Stimulated activated naive CD8-positive, alpha-beta T cell treated with anti-CD3 and anti-CD28 coated beads, Interleukin-15, amount 100 ng/mL, for 72 hours (primary cell): ENCODE results near the gene FARP1.

Experiments
- ATAC-seq: fragments of 150-1000 bp; cut with Tn5 transposase; 2 replicates; pipeline ENCODE4 v1.10.0; 2021; ENCODE audit warnings: mild to moderate bottlenecking, moderate library complexity
- DNase-seq, 2 donors: peaks; one replicate each; pipeline ENCODE4 v3.0.0; 2021 to 2022
- H3K27ac Mint-ChIP-seq, 2 donors: one replicate each; pipeline ENCODE4 v1.8.0; 2022; ENCODE audit warnings: mild to moderate bottlenecking in 2 of 2, mixed read lengths in 2 of 2, moderate library complexity in 2 of 2
- H3K27me3 Mint-ChIP-seq: one replicate; pipeline ENCODE4 v1.8.0; 2022; ENCODE audit warnings: mixed read lengths
- H3K4me1 Mint-ChIP-seq: one replicate; pipeline ENCODE4 v1.8.0; 2022; ENCODE audit warnings: mild to moderate bottlenecking, mixed read lengths
- H3K4me3 Mint-ChIP-seq, 2 donors: one replicate each; pipeline ENCODE4 v1.8.0; 2022; ENCODE audit warnings: mild to moderate bottlenecking in 2 of 2, mixed read lengths in 2 of 2, moderate library complexity in 1 of 2
- H3K9me3 Mint-ChIP-seq, 2 donors: one replicate each; pipeline ENCODE4 v1.8.0; 2022; ENCODE audit warnings: mixed read lengths in 2 of 2

FARP1 gene

GRCh38 chr13:98111168-98112098, 31.5 kb upstream of the FARP1 start:
- Mint-ChIP-seq H3K9me3 (peaks cover 0 to 2% of the 10 kb centered on the region in 2 donors), H3K4me1 (no peaks in the 10 kb centered on the region), H3K27ac (no peak overlapping the region), H3K27me3 (peaks cover 8% of the 10 kb centered on the region), H3K4me3 (no peak overlapping the region)
- no peak for ATAC-seq
- DNase-seq = no peak

DNA sequence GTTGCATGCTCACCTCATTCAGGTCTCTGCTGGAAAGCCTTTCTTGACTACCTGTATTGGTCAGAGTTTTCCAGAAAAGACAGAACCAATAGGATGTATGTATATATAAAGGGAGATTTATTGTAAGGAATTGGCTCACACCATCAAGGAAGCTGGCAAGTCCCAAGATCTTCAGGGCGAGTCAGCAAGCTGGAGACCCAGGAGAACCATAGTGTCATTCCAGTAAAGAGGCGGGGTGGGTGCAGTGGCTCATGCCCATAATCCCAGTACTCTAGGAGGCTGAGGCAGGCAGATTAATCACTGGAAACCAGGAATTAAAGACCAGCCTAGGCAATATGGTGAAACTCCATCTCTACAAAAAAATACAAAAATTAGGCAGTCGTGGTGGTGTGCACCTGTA, 30.4 kb upstream of the FARP1 start:
- H3K27me3 Mint-ChIP-seq = peaks cover 8% of the 10 kb centered on the region
- peak overlapping the region in 1 of 2 donors; percentile 75 for H3K27ac Mint-ChIP-seq
- no peaks in the 10 kb centered on the region for H3K9me3 Mint-ChIP-seq
- ATAC-seq (no peak), DNase-seq (no peak)
- no peaks in the 10 kb centered on the region for H3K4me1 Mint-ChIP-seq
- no peak overlapping the region for H3K4me3 Mint-ChIP-seq

DNA sequence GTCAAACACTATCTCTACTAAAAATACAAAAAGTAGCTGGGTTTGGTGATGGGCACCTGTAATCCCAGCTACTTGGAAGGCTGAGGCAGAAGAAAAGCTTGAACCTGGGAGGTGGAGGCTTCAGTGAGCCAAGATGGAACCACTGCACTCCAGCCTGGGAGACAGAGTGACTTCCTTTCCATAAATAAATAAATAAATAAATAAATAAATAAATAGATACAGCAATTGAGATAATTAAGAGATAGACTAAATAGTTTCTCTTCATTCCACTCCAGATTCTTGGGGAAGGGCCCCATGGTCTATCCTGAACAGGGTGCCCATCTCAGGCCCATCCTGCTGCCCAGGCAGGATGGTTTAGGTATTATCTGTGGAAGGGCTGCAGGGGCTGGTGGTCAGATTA, 24.0 kb upstream of the FARP1 start:
- DNase-seq (no peak), ATAC-seq (no peak)
- H3K4me3 Mint-ChIP-seq = no peak overlapping the region
- H3K27ac Mint-ChIP-seq = no peak overlapping the region
- H3K27me3 Mint-ChIP-seq = no peaks in the 10 kb centered on the region
- peaks cover 3 to 11% of the 10 kb centered on the region in 2 donors for H3K9me3 Mint-ChIP-seq
- H3K4me1 Mint-ChIP-seq = no peaks in the 10 kb centered on the region

DNA sequence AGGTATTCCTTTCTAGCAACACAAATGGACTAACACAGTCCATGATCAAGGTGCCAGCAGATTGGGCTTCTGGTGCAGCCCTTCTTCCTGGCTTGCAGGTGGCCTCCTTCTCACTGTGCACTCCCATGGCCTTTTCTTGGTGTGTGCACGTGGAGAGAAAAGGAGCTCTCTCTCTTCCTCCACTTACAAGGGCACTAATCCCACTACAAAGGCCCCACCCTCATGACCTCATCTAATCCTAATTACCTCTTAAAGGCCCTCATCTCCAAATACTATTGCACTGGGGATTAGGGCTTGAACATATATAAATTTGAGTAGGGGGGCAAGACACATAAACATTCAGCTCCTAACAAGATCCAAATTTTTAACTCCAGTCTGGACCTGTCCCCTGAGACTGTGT, 19.7 kb upstream of the FARP1 start:
- Mint-ChIP-seq H3K27me3 (peaks cover 8% of the 10 kb centered on the region), H3K27ac (no peak overlapping the region), H3K4me3 (no peak overlapping the region), H3K9me3 (peaks cover 12 to 21% of the 10 kb centered on the region in 2 donors), H3K4me1 (no peaks in the 10 kb centered on the region)
- DNase-seq = no peak
- ATAC-seq = no peak

DNA sequence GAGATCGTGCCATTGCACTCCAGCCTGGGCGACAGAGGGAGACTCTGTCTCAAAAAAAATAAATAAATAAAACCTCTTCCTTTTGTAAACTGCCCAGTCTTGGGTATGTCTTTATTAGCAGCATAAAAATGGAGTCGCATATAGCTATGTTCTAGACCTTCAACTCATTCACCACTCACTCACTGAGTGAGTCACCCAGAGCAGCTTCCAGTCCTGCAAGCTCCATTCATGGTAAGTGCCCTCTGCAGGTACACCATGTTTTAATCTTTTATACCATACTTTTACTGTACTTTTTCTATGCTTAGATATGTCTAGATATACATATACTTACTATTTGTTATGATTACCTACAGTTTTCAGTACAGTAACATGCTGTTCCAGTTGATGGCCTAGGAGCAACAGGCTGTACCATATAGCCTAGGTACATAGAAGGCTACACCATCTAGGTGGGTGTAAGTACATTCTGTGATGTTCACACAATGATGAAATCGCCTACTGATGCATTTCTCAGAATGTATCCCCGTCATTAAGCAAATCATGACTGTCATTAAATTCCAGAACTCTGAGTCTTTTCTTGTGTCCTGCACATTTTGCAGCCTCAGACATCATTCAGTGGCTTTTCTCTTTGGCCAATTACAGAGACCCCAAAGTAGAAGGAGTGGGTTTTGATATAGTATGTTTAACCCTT, 13.7 kb upstream of the FARP1 start:
- ATAC-seq (no peak), DNase-seq (no peak)
- Mint-ChIP-seq H3K4me3 (no peak overlapping the region), H3K4me1 (no peaks in the 10 kb centered on the region), H3K9me3 (peaks cover 16 to 17% of the 10 kb centered on the region in 2 donors), H3K27ac (no peak overlapping the region), H3K27me3 (peaks cover 32% of the 10 kb centered on the region)

DNA sequence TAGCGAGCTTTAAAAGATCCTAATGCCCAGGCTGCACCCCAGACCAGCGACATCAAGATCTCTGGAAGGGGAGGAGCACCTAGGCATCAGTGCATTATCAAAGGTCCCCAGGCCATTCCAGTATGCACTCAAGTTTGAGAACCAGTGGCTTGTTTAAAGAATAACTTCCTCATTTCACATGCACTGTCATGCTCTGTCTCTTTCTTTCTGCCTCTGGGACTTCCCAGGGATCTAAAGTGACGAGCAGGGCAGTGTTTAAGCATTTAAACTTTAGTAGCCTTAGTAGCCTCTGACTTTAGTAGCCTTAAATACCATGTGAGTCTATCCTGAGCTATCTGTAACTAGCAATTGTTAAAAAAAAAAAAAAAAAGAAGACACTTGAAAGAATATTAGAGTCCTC, 8.9 kb upstream of the FARP1 start:
- H3K27ac Mint-ChIP-seq = no peak overlapping the region
- H3K9me3 Mint-ChIP-seq = peaks cover 1 to 3% of the 10 kb centered on the region in 2 donors
- H3K27me3 Mint-ChIP-seq = peaks cover 41% of the 10 kb centered on the region
- no peak for DNase-seq
- H3K4me1 Mint-ChIP-seq = no peaks in the 10 kb centered on the region
- ATAC-seq = no peak
- no peak overlapping the region for H3K4me3 Mint-ChIP-seq

DNA sequence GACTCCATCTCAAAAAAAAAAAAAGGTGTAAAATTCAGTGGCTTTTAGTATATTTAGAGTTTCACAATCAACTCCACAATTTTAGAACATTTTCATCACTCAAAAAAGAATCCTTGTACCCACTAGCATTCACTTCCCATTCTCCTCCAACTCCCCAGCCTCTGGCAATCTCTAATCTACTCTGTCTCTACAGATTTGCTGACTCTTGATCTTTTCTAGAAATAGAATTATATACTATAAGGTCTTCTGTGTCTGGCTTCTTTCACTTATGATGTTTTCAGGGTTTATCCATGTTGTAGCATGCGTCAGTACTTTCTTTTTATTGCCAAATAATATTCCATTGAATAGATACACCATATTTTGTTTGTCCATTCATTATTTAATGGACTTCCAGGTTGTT, 8.0 kb upstream of the FARP1 start:
- no peaks in the 10 kb centered on the region for H3K9me3 Mint-ChIP-seq
- ATAC-seq (no peak), DNase-seq (no peak)
- H3K27me3 Mint-ChIP-seq = peaks cover 50% of the 10 kb centered on the region
- H3K27ac Mint-ChIP-seq = peak overlapping the region in 1 of 2 donors; percentile 54
- H3K4me1 Mint-ChIP-seq = no peaks in the 10 kb centered on the region
- H3K4me3 Mint-ChIP-seq = no peak overlapping the region

GRCh38 chr13:98141091-98141490, 1.8 kb upstream of the FARP1 start:
- Mint-ChIP-seq H3K27ac (peak overlapping the region in 1 of 2 donors; percentile 34), H3K4me1 (peaks cover 18% of the 10 kb centered on the region), H3K9me3 (no peaks in the 10 kb centered on the region), H3K27me3 (peaks cover 77% of the 10 kb centered on the region), H3K4me3 (no peak overlapping the region)
- DNase-seq (no peak), ATAC-seq (no peak)

GRCh38 chr13:98141509-98142379, 1.1 kb upstream of the FARP1 start:
- Mint-ChIP-seq H3K4me1 (peaks cover 18% of the 10 kb centered on the region), H3K9me3 (no peaks in the 10 kb centered on the region), H3K27ac (no peak overlapping the region), H3K27me3 (peaks cover 83% of the 10 kb centered on the region), H3K4me3 (peak overlapping the region; percentile 46 to 78)
- ATAC-seq = peak; percentile 3
- DNase-seq = peak; percentile 10 to 11

- DNase-seq (no peak), ATAC-seq (peak; percentile 46)
- peaks cover 83% of the 10 kb centered on the region for H3K27me3 Mint-ChIP-seq
- H3K4me1 Mint-ChIP-seq = peaks cover 18% of the 10 kb centered on the region
- no peaks in the 10 kb centered on the region for H3K9me3 Mint-ChIP-seq
- no peak overlapping the region for H3K27ac Mint-ChIP-seq
- no peak overlapping the region for H3K4me3 Mint-ChIP-seq
Observed at GRCh38 chr13:98143157-98143553, 261 bp downstream of the FARP1 start.

- no peak overlapping the region for H3K27ac Mint-ChIP-seq
- peaks cover 18% of the 10 kb centered on the region for H3K4me1 Mint-ChIP-seq
- peaks cover 83% of the 10 kb centered on the region for H3K27me3 Mint-ChIP-seq
- H3K4me3 Mint-ChIP-seq = peak overlapping the region; percentile 20 to 56
- DNase-seq = peak in 1 of 2 donors; percentile 5
- no peaks in the 10 kb centered on the region for H3K9me3 Mint-ChIP-seq
- ATAC-seq = peak; percentile 17
Observed at GRCh38 chr13:98143601-98144026, 720 bp downstream of the FARP1 start.

DNA sequence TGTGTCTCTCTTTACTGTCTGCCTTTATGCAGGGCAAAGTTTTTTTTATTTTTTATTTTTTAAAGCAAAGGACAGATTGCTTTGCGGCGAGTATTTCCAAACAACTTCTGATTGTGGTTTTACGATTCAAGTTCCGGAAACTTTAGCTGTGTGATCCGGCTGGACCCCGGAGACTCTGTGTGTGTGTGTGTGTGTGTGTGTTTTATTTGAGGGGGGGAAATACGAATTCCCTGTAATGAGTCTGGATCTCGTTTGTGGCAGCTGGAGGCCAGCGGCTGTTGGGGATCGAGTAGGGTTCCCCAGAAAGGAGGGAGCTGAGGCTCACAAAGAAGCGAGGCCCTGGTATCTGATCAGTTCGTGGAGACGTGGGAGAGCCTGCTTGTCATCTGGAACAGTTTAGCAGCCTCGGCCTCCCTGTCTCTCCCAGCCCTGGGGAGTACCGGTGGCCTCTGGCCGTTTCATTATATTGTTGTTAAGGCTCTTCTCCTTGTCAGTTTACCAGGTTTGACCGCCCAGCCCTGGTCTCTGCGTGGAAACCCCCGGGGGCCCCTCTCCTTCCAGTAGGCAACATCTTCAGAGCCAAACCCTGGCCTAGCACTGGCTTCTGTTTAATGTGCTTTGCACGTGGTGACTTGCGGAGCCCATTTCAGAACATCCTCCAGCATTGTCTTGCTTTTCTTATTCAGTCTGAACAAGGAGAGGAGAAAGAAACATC, 1.3 kb downstream of the FARP1 start:
- Mint-ChIP-seq H3K9me3 (no peaks in the 10 kb centered on the region), H3K4me1 (peaks cover 18% of the 10 kb centered on the region), H3K4me3 (peak overlapping the region; percentile 20 to 56), H3K27me3 (peaks cover 83% of the 10 kb centered on the region), H3K27ac (no peak overlapping the region)
- no peak for ATAC-seq
- no peak for DNase-seq

DNA sequence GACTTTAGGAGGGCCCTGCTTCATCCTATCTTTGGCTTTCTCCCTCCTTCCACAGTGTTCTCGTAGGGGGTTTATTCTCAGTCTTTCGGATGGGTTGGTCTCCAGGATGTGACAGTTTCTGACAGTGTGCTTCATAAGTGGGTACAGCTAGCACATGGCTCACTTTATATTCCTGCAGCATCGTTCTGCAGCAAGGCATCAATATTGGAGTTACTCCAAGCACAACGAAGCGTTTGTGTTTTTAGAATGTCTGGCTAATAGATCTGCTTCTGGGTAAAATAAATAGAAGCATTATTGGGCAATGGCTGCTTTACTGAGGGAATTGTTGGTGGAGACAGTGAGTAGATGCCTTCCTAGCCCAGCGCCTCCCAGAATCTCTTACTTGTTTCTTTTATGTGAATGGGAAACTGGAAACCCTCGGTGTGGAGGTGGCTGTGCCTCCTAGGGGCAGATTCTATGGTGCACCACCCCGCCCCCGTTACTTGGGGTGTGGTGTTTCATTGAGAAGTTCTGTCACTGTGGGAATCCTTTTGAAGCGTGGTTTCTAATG, 2.0 kb downstream of the FARP1 start:
- H3K9me3 Mint-ChIP-seq = no peaks in the 10 kb centered on the region
- H3K4me1 Mint-ChIP-seq = peaks cover 18% of the 10 kb centered on the region
- H3K27ac Mint-ChIP-seq = no peak overlapping the region
- ATAC-seq (no peak), DNase-seq (no peak)
- peaks cover 80% of the 10 kb centered on the region for H3K27me3 Mint-ChIP-seq
- H3K4me3 Mint-ChIP-seq = no peak overlapping the region

GRCh38 chr13:98147521-98147920, 4.6 kb downstream of the FARP1 start:
- Mint-ChIP-seq H3K27me3 (peaks cover 53% of the 10 kb centered on the region), H3K4me1 (peaks cover 9% of the 10 kb centered on the region), H3K4me3 (no peak overlapping the region)

More at GRCh38 chr13:98147521-98147920, 4.6 kb downstream of the FARP1 start:
- Mint-ChIP-seq H3K27ac (no peak overlapping the region), H3K9me3 (no peaks in the 10 kb centered on the region)
- ATAC-seq (no peak), DNase-seq (no peak)
